ENCODE measurements around the gene SLC27A5. TPM values are rescaled to one million over a fixed set of nuclear protein-coding genes. Genes with fewer than 3 reads are reported as not detected.

Gene SLC27A5
- 10 to 100 TPM; 12.0 to 17.8 (median 12.7) TPM for polyA plus RNA-seq (ENCODE audit: low read depth in 6 of 6)

- DNase-seq (no peak), ATAC-seq (ENCODE audit: low read depth in 2 of 2) (no peak)
- H3K4me3 Mint-ChIP-seq, result peak within 1 kb of the TSS in 1 of 8 donors; percentile 57
- H3K27me3 Mint-ChIP-seq, result no peaks in the 10 kb centered on the region
- H3K4me1 Mint-ChIP-seq, result peaks cover 23 to 37% (median 24%) of the 10 kb centered on the region in 3 donors
- H3K9me3 Mint-ChIP-seq, result peaks cover 4 to 11% (median 8%) of the 10 kb centered on the region in 7 donors
- peaks cover 0 to 7% of the 10 kb centered on the region in 2 donors for H3K36me3 Mint-ChIP-seq
- H3K27ac Mint-ChIP-seq, result peak within 1 kb of the TSS in 2 of 6 donors; percentile 64 to 71
Measured at GRCh38 chr19:58511353-58512208, at the start of gene SLC27A5. Gene SLC27A5 (minus strand): TSS chr19:58511992. CDS start chr19:58511955, 37 bp downstream.

DNA sequence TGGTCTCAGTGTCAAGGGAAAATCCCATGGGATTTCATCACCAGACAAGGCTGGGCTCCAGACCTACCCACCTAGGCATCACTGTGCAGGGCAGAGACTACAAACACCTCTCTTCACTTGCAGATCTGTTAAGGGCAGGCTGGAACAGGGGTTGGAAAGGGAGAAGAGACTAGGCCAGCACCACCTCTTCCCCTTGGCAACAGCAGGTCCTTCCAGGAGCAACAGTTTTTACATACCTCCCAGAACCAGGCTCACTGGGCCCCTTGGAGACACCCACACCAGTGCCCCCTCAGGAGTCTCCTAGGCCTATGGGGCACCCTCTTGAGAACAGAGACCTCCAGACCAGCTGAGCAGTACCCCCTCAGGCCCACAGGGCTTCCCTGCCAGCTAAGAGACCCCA lies 49.1 kb upstream of the SLC27A5 start:
- Mint-ChIP-seq H3K27me3 (no peaks in the 10 kb centered on the region), H3K36me3 (peaks cover 0 to 8% of the 10 kb centered on the region in 2 donors), H3K9me3 (no peaks in the 10 kb centered on the region), H3K27ac (peak overlapping the region in 3 of 6 donors; percentile 66 to 98 (median 73)), H3K4me3 (peak overlapping the region in 7 of 8 donors; percentile 79 to 99 (median 97)), H3K4me1 (peaks cover 54 to 74% (median 62%) of the 10 kb centered on the region in 3 donors)
- ATAC-seq (ENCODE audit: low read depth in 2 of 2), result no peak
- no peak for DNase-seq

DNA sequence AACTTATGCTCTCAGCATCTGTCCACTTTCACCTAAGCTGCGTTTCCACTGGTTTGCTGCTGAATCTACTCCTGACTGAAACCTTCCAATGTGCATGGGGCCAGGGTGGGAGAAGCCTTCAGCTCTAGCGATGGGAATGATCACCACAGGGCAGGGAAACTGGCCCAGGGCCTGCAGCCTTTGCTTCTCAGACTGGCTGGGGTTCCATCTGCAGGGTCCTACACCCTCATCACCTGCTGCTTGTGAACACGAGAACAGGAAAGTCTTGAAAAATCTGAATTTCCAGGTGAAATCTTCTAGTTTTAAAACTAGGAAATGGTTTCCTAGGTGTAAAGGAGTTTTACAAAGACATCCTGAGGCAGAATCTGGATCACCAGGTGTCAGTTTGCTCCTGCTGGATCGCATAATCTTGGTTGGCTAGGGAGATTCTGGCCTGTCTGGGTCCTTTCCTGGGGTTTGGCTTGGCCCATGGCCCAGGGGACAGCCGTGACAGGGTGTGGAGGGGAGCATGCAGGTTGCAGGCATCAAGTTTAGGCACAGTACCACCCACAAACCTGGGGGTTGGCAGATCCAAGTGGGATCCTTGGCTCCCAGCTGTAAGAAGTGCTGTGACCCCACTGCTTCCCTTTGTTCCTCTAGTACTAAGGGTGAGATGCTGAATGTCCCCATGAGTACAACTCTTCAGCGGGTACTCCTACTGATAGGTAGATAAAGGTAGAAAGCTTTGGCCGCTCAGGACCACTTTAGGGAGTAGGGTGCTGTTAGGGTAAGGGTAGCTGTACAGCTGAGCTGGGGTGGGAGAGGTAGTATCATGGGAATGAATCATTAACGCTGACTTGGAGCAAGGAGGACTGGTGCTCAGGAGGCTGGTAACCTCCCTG lies 48.5 kb upstream of the SLC27A5 start:
- DNase-seq (no peak), ATAC-seq (ENCODE audit: low read depth in 2 of 2) (no peak)
- no peaks in the 10 kb centered on the region for H3K9me3 Mint-ChIP-seq
- H3K27me3 Mint-ChIP-seq, result no peaks in the 10 kb centered on the region
- H3K4me1 Mint-ChIP-seq, result peaks cover 56 to 78% (median 68%) of the 10 kb centered on the region in 3 donors
- H3K4me3 Mint-ChIP-seq, result peak overlapping the region; percentile 93 to 99 (median 98)
- H3K36me3 Mint-ChIP-seq, result peaks cover 0 to 8% of the 10 kb centered on the region in 2 donors
- H3K27ac Mint-ChIP-seq, result peak overlapping the region; percentile 44 to 99 (median 85)

DNA sequence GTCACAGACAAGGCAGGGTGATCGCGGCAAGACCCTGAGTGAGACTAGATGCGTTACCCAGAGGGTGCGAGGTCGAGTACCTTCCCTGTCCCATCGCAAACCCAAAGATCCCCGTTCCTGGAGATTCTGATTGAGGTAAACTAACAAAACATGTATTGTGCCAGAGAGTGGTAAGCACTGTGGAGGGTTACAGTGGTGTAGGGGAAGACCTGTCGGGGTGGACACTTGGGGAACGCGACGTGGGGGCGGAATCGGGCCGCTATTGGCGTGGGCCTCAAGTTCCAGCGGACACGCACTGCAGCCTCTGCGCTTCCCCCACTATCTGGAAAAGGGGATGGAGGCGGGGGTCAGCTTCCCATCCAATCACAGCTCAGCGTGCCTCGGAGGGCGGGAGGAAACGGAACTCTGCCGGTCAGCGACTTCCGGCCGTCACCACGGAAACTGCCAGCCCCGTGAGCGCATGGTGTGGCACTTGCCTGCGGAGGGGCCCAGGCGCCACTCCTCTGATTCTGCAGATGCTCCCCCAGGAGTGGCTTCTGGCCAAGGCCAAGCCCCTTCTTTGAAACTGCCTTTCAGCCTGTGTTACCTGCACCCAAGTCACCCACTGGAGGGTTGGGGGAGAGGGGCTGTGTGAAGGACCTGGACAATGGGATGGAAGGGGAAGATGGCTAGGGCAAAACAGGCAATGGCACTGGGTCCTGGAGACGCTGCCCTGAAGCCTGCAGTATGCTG lies 47.6 kb upstream of the SLC27A5 start:
- Mint-ChIP-seq H3K27ac (peak overlapping the region; percentile 96 to 99 (median 98)), H3K36me3 (peaks cover 0 to 8% of the 10 kb centered on the region in 2 donors), H3K9me3 (no peaks in the 10 kb centered on the region), H3K4me3 (peak overlapping the region; percentile 93 to 99 (median 98)), H3K4me1 (peaks cover 59 to 86% (median 76%) of the 10 kb centered on the region in 3 donors), H3K27me3 (no peaks in the 10 kb centered on the region)
- ATAC-seq (ENCODE audit: low read depth in 2 of 2) (no peak), DNase-seq (no peak)

- H3K36me3 Mint-ChIP-seq, result peaks cover 0 to 12% of the 10 kb centered on the region in 2 donors
- H3K27me3 Mint-ChIP-seq, result no peaks in the 10 kb centered on the region
- H3K4me1 Mint-ChIP-seq, result peaks cover 61 to 90% (median 79%) of the 10 kb centered on the region in 3 donors
- ATAC-seq (ENCODE audit: low read depth in 2 of 2), result peak; percentile 59 to 62
- H3K9me3 Mint-ChIP-seq, result no peaks in the 10 kb centered on the region
- DNase-seq, result peak; percentile 99
- H3K27ac Mint-ChIP-seq, result peak overlapping the region; percentile 96 to 99 (median 98)
- peak overlapping the region; percentile 93 to 99 (median 98) for H3K4me3 Mint-ChIP-seq
Measured at GRCh38 chr19:58558623-58559274, 47.0 kb upstream of the SLC27A5 start.

- peak within 1 kb of the TSS; percentile 98 to 100 (median 99) for H3K27ac Mint-ChIP-seq
Measured at GRCh38 chr19:58558066-58558622, 46.4 kb upstream of the SLC27A5 start, which contains the start of gene UBE2M. Gene UBE2M (minus strand): TSS chr19:58558611. CDS start chr19:58558381, 230 bp downstream.

DNA sequence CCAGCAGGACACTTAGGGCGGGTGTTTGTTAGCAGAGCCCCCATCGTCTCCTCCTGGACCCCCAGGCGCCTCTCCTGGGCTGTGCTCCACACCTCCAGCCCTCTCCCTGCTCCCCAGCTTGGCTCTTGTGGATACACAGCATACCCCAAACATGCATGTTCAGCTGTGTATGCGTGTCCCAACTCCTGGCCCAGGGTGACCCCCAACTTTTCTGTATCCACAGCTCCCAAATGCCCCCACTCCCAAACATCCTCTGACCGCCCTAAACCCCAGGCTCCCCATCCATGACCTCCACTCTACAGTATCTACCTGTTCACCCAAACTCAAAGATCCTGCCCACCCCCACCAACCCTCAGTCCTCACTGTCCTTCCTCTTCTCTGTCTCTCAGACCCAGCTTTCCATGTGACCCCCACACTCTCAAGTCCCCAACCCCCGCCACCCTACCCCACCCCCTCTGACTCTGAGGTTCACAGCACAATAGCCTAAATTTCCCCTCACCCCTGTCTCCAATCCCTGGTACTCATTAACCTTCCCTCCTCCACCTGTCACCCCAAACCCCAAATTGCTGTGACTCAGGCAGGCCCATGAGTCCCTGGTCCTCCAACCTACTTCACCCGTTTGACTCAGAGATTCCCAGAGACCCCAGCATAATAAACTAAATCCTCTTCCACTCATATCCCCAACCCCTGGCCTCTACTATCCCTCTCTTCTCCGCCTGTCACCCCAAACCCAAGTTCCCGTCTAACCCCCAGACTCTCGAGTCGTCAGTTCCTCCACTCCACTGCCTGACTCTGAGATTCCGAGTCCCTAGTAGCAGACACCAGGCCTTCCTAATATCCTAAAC lies 45.7 kb upstream of the SLC27A5 start:
- no peaks in the 10 kb centered on the region for H3K27me3 Mint-ChIP-seq
- peaks cover 0 to 25% of the 10 kb centered on the region in 2 donors for H3K36me3 Mint-ChIP-seq
- H3K4me1 Mint-ChIP-seq, result peaks cover 58 to 88% (median 80%) of the 10 kb centered on the region in 3 donors
- H3K9me3 Mint-ChIP-seq, result no peaks in the 10 kb centered on the region
- DNase-seq, result no peak
- H3K27ac Mint-ChIP-seq, result peak overlapping the region; percentile 90 to 100 (median 98)
- no peak for ATAC-seq (ENCODE audit: low read depth in 2 of 2)
- H3K4me3 Mint-ChIP-seq, result peak overlapping the region; percentile 90 to 99 (median 96)

More at GRCh38 chr19:58558066-58558622, 46.4 kb upstream of the SLC27A5 start, which contains the start of gene UBE2M:
- Mint-ChIP-seq H3K4me3 (peak within 1 kb of the TSS; percentile 93 to 99 (median 98)), H3K27me3 (no peaks in the 10 kb centered on the region), H3K4me1 (peaks cover 59 to 89% (median 76%) of the 10 kb centered on the region in 3 donors), H3K9me3 (no peaks in the 10 kb centered on the region), H3K36me3 (peaks cover 0 to 18% of the 10 kb centered on the region in 2 donors)
- DNase-seq, result no peak
- ATAC-seq (ENCODE audit: low read depth in 2 of 2), result peak; percentile 4 to 9

GRCh38 chr19:58556622-58557220 lies 44.9 kb upstream of the SLC27A5 start:
- no peak for DNase-seq
- no peak for ATAC-seq (ENCODE audit: low read depth in 2 of 2)
- Mint-ChIP-seq H3K27me3 (no peaks in the 10 kb centered on the region), H3K27ac (peak overlapping the region; percentile 96 to 100 (median 98)), H3K36me3 (peaks cover 0 to 32% of the 10 kb centered on the region in 2 donors), H3K9me3 (no peaks in the 10 kb centered on the region), H3K4me3 (peak overlapping the region; percentile 87 to 99 (median 94)), H3K4me1 (peaks cover 63 to 81% (median 78%) of the 10 kb centered on the region in 3 donors)

GRCh38 chr19:58555920-58556621 lies 44.3 kb upstream of the SLC27A5 start:
- peak overlapping the region; percentile 97 to 100 (median 100) for H3K27ac Mint-ChIP-seq
- ATAC-seq (ENCODE audit: low read depth in 2 of 2), result no peak

GRCh38 chr19:58555369-58555885 lies 43.6 kb upstream of the SLC27A5 start:
- DNase-seq (no peak), ATAC-seq (ENCODE audit: low read depth in 2 of 2) (no peak)
- no peaks in the 10 kb centered on the region for H3K9me3 Mint-ChIP-seq
- H3K27ac Mint-ChIP-seq, result peak overlapping the region; percentile 98 to 100 (median 100)
- peaks cover 0 to 33% of the 10 kb centered on the region in 2 donors for H3K36me3 Mint-ChIP-seq
- H3K4me1 Mint-ChIP-seq, result peaks cover 56 to 70% (median 68%) of the 10 kb centered on the region in 3 donors
- peak overlapping the region; percentile 91 to 99 (median 96) for H3K4me3 Mint-ChIP-seq
- H3K27me3 Mint-ChIP-seq, result no peaks in the 10 kb centered on the region

More at GRCh38 chr19:58555920-58556621, 44.3 kb upstream of the SLC27A5 start:
- H3K4me3 Mint-ChIP-seq, result peak overlapping the region; percentile 38 to 99 (median 92)
- H3K27me3 Mint-ChIP-seq, result no peaks in the 10 kb centered on the region
- no peak for DNase-seq
- H3K36me3 Mint-ChIP-seq, result peaks cover 0 to 33% of the 10 kb centered on the region in 2 donors
- no peaks in the 10 kb centered on the region for H3K9me3 Mint-ChIP-seq
- peaks cover 59 to 74% (median 72%) of the 10 kb centered on the region in 3 donors for H3K4me1 Mint-ChIP-seq
